HepG2 (cell line): ENCODE data around the gene TUT1. TPM values are rescaled to one million over a fixed set of nuclear protein-coding genes. Genes with fewer than 3 reads are reported as not detected.

Experiments
- AGO1 ChIP-seq: fragments of 200-400 bp; formaldehyde crosslinking; IDR thresholded peaks from 2 replicates; pipeline ENCODE4 v1.6.1; 2017; ENCODE audit warnings: mild to moderate bottlenecking, low read depth, low read length, moderate library complexity; ENCODE audit not compliant: poor library complexity, severe bottlenecking
- ASH2L ChIP-seq: fragments of 300-600, 200-600 bp; sonication (generic); IDR thresholded peaks from 2 replicates; pipeline ENCODE4 v1.7.0; 2017; ENCODE audit warnings: low read depth, mild to moderate bottlenecking, moderate library complexity, mixed read lengths, low read length; ENCODE audit not compliant: insufficient read length
- CEBPG ChIP-seq: IDR thresholded peaks from 2 replicates; pipeline ENCODE4 v1.6.1; 2016
- DNMT1 ChIP-seq: sonication (generic); formaldehyde crosslinking; IDR thresholded peaks from 2 replicates; pipeline ENCODE4 v1.5.1; 2020; ENCODE audit warnings: mild to moderate bottlenecking, missing genetic modification reagents
- EEA1 ChIP-seq: sonication (generic); formaldehyde crosslinking; IDR thresholded peaks from 2 replicates; pipeline ENCODE4 v1.5.1; 2020; ENCODE audit warnings: mild to moderate bottlenecking, missing genetic modification reagents, borderline replicate concordance
- JUNB ChIP-seq: sonication (generic); formaldehyde crosslinking; IDR thresholded peaks from 2 replicates; pipeline ENCODE4 v1.8.0; 2022; ENCODE audit warnings: missing genetic modification reagents, mild to moderate bottlenecking, borderline replicate concordance
- KLF6 ChIP-seq: IDR thresholded peaks from 2 replicates; pipeline ENCODE4 v1.8.0; 2016; ENCODE audit warnings: missing biosample characterization, missing genetic modification reagents
- PATZ1 ChIP-seq: sonication (generic); formaldehyde crosslinking; IDR thresholded peaks from 2 replicates; pipeline ENCODE4 v1.4.0; 2020; ENCODE audit warnings: missing genetic modification reagents
- PRDM10 ChIP-seq: sonication (generic); formaldehyde crosslinking; IDR thresholded peaks from 2 replicates; pipeline ENCODE4 v1.4.0; 2020; ENCODE audit warnings: low read depth, missing genetic modification reagents
- SKIL ChIP-seq: sonication (generic); formaldehyde crosslinking; IDR thresholded peaks from 2 replicates; pipeline ENCODE4 v1.8.0; 2022; ENCODE audit warnings: missing genetic modification reagents, mild to moderate bottlenecking, moderate library complexity, borderline replicate concordance
- TOPORS ChIP-seq: sonication (generic); formaldehyde crosslinking; IDR thresholded peaks from 2 replicates; pipeline ENCODE4 v1.8.0; 2023; ENCODE audit warnings: mild to moderate bottlenecking, missing genetic modification reagents
- ZC3H4 ChIP-seq: sonication (generic); formaldehyde crosslinking; IDR thresholded peaks from 2 replicates; pipeline ENCODE4 v1.4.0; 2020; ENCODE audit warnings: missing genetic modification reagents, borderline replicate concordance
- ZNF24 ChIP-seq: fragments of 450-650 bp; IDR thresholded peaks from 2 replicates; pipeline ENCODE4 v1.6.1; 2017; ENCODE audit warnings: antibody characterized with exemption, mild to moderate bottlenecking
- ZNF253 ChIP-seq: sonication (generic); formaldehyde crosslinking; IDR thresholded peaks from 2 replicates; pipeline ENCODE4 v1.8.0; 2022; ENCODE audit warnings: mild to moderate bottlenecking, missing genetic modification reagents, borderline replicate concordance
- ZNF282 ChIP-seq: fragments of 450-650 bp; IDR thresholded peaks from 2 replicates; pipeline ENCODE4 v1.6.1; 2018; ENCODE audit not compliant: partially characterized antibody
- ZNF317 ChIP-seq: sonication (generic); formaldehyde crosslinking; IDR thresholded peaks from 2 replicates; pipeline ENCODE4 v1.5.0; 2020; ENCODE audit warnings: mild to moderate bottlenecking, missing genetic modification reagents
- ZNF44 ChIP-seq: sonication (generic); formaldehyde crosslinking; IDR thresholded peaks from 2 replicates; pipeline ENCODE4 v1.5.1; 2020; ENCODE audit warnings: mild to moderate bottlenecking, missing genetic modification reagents
- ZNF547 ChIP-seq: sonication (generic); formaldehyde crosslinking; IDR thresholded peaks from 2 replicates; pipeline ENCODE4 v1.5.1; 2020; ENCODE audit warnings: mild to moderate bottlenecking, missing genetic modification reagents
- ZNF777 ChIP-seq: sonication (generic); formaldehyde crosslinking; IDR thresholded peaks from 2 replicates; pipeline ENCODE4 v1.4.0; 2020; ENCODE audit warnings: missing genetic modification reagents
- ZNF841 ChIP-seq: sonication (generic); formaldehyde crosslinking; IDR thresholded peaks from 2 replicates; pipeline ENCODE4 v1.8.1; 2023; ENCODE audit warnings: missing genetic modification reagents, borderline replicate concordance
- ZNF883 ChIP-seq: sonication (generic); formaldehyde crosslinking; IDR thresholded peaks from 2 replicates; pipeline ENCODE4 v1.5.1; 2020; ENCODE audit warnings: mild to moderate bottlenecking, missing genetic modification reagents; ENCODE audit errors: not compliant biosample characterization
- polyA plus RNA-seq, 8 experiments: library from polyadenylated mRNA; depleted of rRNA in 3 of 8; stranded (reverse) in 7 of 8; unstranded in 1 of 8; fragments of >200 nt; fragmentation: Illumina TruSeq in 4 of 8; extraction: Trizol in 4 of 8; gene quantifications; 2 replicates each; pipeline versions ENCODE4 v1.2.1 to v1.2.3, GENCODE V29; 2011 to 2016; ENCODE audit warnings: low read depth in 4 of 8, missing spikeins in 1 of 8, mixed read lengths in 1 of 8; ENCODE audit not compliant: insufficient read depth in 1 of 8
- total RNA-seq, 5 experiments: library from RNA; depleted of rRNA; stranded (reverse); fragments of >200 nt; fragmentation: Illumina TruSeq; extraction: Trizol; gene quantifications; 2 replicates each; pipeline ENCODE4 v1.2.3, GENCODE V29; 2016; ENCODE audit warnings: low read depth in 1 of 5

The TUT1 gene
- total and polyA plus RNA-seq, 2 of the 13 experiments (the other 11 are each of a cell fraction or from before 2014, with no cell fraction given) = 9.7 to 14.3 TPM

GRCh38 chr11:62621567-62622470 is 30.5 kb upstream of the TUT1 start, which contains the start of gene B3GAT3 (continued):
- TF ChIP-seq PATZ1 (CRISPR knock-in tag) = peak; percentile 83
- TF ChIP-seq JUNB = no peak; the same call in 1 of the 2 replicates
- peak; percentile 57; the same call in 1 of the 2 replicates for TF ChIP-seq CEBPG (CRISPR knock-in tag)
- TF ChIP-seq ZNF883 (CRISPR knock-in tag) = peak; percentile 79
- 0 out of 2 replicates have a peak, but pooled peaks have one; percentile 67 for TF ChIP-seq ZNF253 (CRISPR knock-in tag)
- peak; percentile 71 for TF ChIP-seq ASH2L
- peak; percentile 94 for TF ChIP-seq ZNF44 (CRISPR knock-in tag)
- TF ChIP-seq ZC3H4 (CRISPR knock-in tag) = 0 out of 2 replicates have a peak, but pooled peaks have one; percentile 55
- no peak for TF ChIP-seq ZNF282
- peak; percentile 36; the same call in 1 of the 2 replicates for TF ChIP-seq SKIL (CRISPR knock-in tag)
- peak; percentile 44 for TF ChIP-seq ZNF777 (CRISPR knock-in tag)
- TF ChIP-seq EEA1 (CRISPR knock-in tag) = no peak; the same call in 1 of the 2 replicates
- TF ChIP-seq ZNF24 = no peak
- TF ChIP-seq ZNF547 (CRISPR knock-in tag) = peak; percentile 95; the same call in 1 of the 2 replicates
- TF ChIP-seq ZNF317 = peak; percentile 91
- no peak; the same call in 1 of the 2 replicates for TF ChIP-seq DNMT1 (CRISPR knock-in tag)
- TF ChIP-seq PRDM10 (CRISPR knock-in tag) = peak; percentile 72
- TF ChIP-seq TOPORS (CRISPR knock-in tag) = peak; percentile 88
- peak; percentile 53; the same call in 1 of the 2 replicates for TF ChIP-seq ZNF841 (CRISPR knock-in tag)
- TF ChIP-seq KLF6 = peak; percentile 83; the same call in 1 of the 2 replicates
- TF ChIP-seq AGO1 = peak; percentile 95
